ENCODE data around the gene GFY.
A peak's percentile ranks its signal among the peaks of the same experiment; 100 is the strongest.

Gene GFY

GRCh38 chr19:49425178-49425577 is at the start of gene GFY:
Gene GFY (plus strand): TSS chr19:49425388. CDS start chr19:49426431, 1,043 bp downstream.
- TF ChIP-seq ZSCAN4 (tag by site-specific recombination; IDR thresholded peaks at IDR 0.05) (no peak), ZEB2 (tag by site-specific recombination; IDR thresholded peaks at IDR 0.05) (peak; percentile 25; the same call in 1 of the 2 replicates), TRIM28 (IDR thresholded peaks at IDR 0.05; ENCODE audit: borderline replicate concordance, low read length) (no peak), ZNF629 (tag by site-specific recombination; IDR thresholded peaks at IDR 0.05) (no peak), ZBTB8A (tag by site-specific recombination; IDR thresholded peaks at IDR 0.05) (no peak), ZNF19 (tag by site-specific recombination; IDR thresholded peaks at IDR 0.05; ENCODE audit: low read depth) (no peak), YY2 (tag by site-specific recombination; IDR thresholded peaks at IDR 0.05) (no peak), ZBTB17 (tag by site-specific recombination; IDR thresholded peaks at IDR 0.05) (0 out of 2 replicates have a peak, but pooled peaks have one; percentile 9), ZNF658 (tag by site-specific recombination; IDR thresholded peaks at IDR 0.05) (no peak), ZNF558 (tag by site-specific recombination; IDR thresholded peaks at IDR 0.05) (no peak), ZNF121 (tag by site-specific recombination; IDR thresholded peaks at IDR 0.05) (no peak), GLIS2 (tag by site-specific recombination; IDR thresholded peaks at IDR 0.05) (no peak)
- Histone ChIP-seq H3K27ac (ENCODE audit: extremely low read depth, low read depth, low read length) (no peak within 1 kb of the TSS), H3K4me3 (ENCODE audit: low read depth, low read length) (no peak within 1 kb of the TSS), H3K4me1 (ENCODE audit: control insufficient read depth, insufficient read depth, low read length) (peaks cover 5% of the 10 kb centered on the region), H3K9me3 (ENCODE audit: control insufficient read depth, insufficient read depth, low read depth, low read length) (no peaks in the 10 kb centered on the region), H3K36me3 (ENCODE audit: control insufficient read depth in 2 of 2, insufficient read depth in 1 of 2, low read length in 2 of 2) (no peaks in the 10 kb centered on the region)
- POLR2A ChIA-PET: interaction anchor here (1.6 kb wide), 1 partner anchor 11 kb away, joined by 4 read pairs; no protein-coding TSS in a partner anchor
- CTCF ChIA-PET: interaction anchor here (0.6 to 3.8 kb wide), 4 partner anchors 10 to 1159 kb away, joined by 3 to 33 read pairs (median 5); no protein-coding TSS in a partner anchor

- POLR2A ChIA-PET: interaction anchor here (0.9 kb wide), 1 partner anchor 109 kb away, joined by 3 read pairs; the partner anchor contains the start of gene RPL13A
- H3K36me3 ChIP-seq (ENCODE audit: control insufficient read depth in 2 of 2, insufficient read depth in 1 of 2, low read length in 2 of 2): no peaks in the 10 kb centered on the region
- H3K4me1 ChIP-seq (ENCODE audit: control insufficient read depth, insufficient read depth, low read length): no peaks in the 10 kb centered on the region
- TF ChIP-seq PRDM2 (tag by site-specific recombination; IDR thresholded peaks at IDR 0.05; ENCODE audit: borderline replicate concordance): no peak
- no peak for TF ChIP-seq ZBTB1 (tag by site-specific recombination; IDR thresholded peaks at IDR 0.05)
- no peak for TF ChIP-seq ZNF701 (tag by site-specific recombination; IDR thresholded peaks at IDR 0.05)
- no peak for TF ChIP-seq ZNF514 (tag by site-specific recombination; IDR thresholded peaks at IDR 0.05)
- TF ChIP-seq ZIC2 (tag by site-specific recombination; IDR thresholded peaks at IDR 0.05): no peak
- TF ChIP-seq KLF16 (tag by site-specific recombination; IDR thresholded peaks at IDR 0.05): no peak
- no peak for TF ChIP-seq SP7 (tag by site-specific recombination; IDR thresholded peaks at IDR 0.05)
- TF ChIP-seq YY2 (tag by site-specific recombination; IDR thresholded peaks at IDR 0.05): no peak
- TF ChIP-seq ZNF596 (tag by site-specific recombination; IDR thresholded peaks at IDR 0.05): no peak
- TF ChIP-seq ZNF175 (tag by site-specific recombination; IDR thresholded peaks at IDR 0.05): no peak
- TF ChIP-seq ZNF248 (tag by site-specific recombination; IDR thresholded peaks at IDR 0.05): no peak
- TF ChIP-seq ZNF658 (tag by site-specific recombination; IDR thresholded peaks at IDR 0.05): no peak
- no peak for TF ChIP-seq ZNF24 (tag by site-specific recombination; IDR thresholded peaks at IDR 0.05)
- CTCF ChIA-PET: interaction anchor here (4.1 kb wide), 1 partner anchor 13 kb away, joined by 31 read pairs; no protein-coding TSS in a partner anchor
- no peaks in the 10 kb centered on the region for H3K9me3 ChIP-seq (ENCODE audit: control insufficient read depth, insufficient read depth, low read depth, low read length)
- no peak overlapping the region for H3K4me3 ChIP-seq (ENCODE audit: low read depth, low read length)
- H3K27ac ChIP-seq (ENCODE audit: extremely low read depth, low read depth, low read length): no peak overlapping the region
Observed at GRCh38 chr19:49378512-49378911, 46.7 kb upstream of the GFY start.
